Right ventricle myocardium superior (tissue), 1 donor: Measurements from ENCODE around the gene DUSP19. TPM values are rescaled to one million over a fixed set of nuclear protein-coding genes. Genes with fewer than 3 reads are reported as not detected.

Source experiments
- ATAC-seq: fragments of 200-7000 bp; cut with Tn5 transposase; one replicate; pipeline ENCODE4 v1.9.1; 2020; ENCODE audit warnings: mild to moderate bottlenecking; ENCODE audit not compliant: poor library complexity
- DNase-seq: peaks from one replicate; pipeline ENCODE4 v3.0.0-alpha.2; 2020
- intact Hi-C: fragments of 100-400 bp; cut with DNase I; formaldehyde crosslinking; loops from one replicate; pipeline ENCODE4 v1.11.2; 2022
- total RNA-seq: library from RNA; stranded (reverse); fragmentation: NEBNext Ultra II Directional; extraction: Animal tissue kit (Norgen Biotek cat#: 25700); gene quantifications from one replicate; pipeline ENCODE4 v1.2.1, GENCODE V29; 2021
- donor health status: DM: no; HTN: yes; CAD: no; lungs with severe emphysema.

DUSP19 gene
- total RNA-seq, 1 donor from 2014 or later, result 10.8 TPM

GRCh38 chr2:183059561-183059960, 19.0 kb upstream of the DUSP19 start:
- intact Hi-C loops, result no loop called here
- DNase-seq (no peak), ATAC-seq (no peak)

- intact Hi-C loops, result no loop called here
- no peak for DNase-seq
Measured at GRCh38 chr2:183060571-183061231, 17.8 kb upstream of the DUSP19 start.

GRCh38 chr2:183063083-183063482, 15.5 kb upstream of the DUSP19 start:
- ATAC-seq (no peak), DNase-seq (no peak)
- intact Hi-C loops, result no loop called here

More at GRCh38 chr2:183060571-183061231, 17.8 kb upstream of the DUSP19 start:
- no peak for ATAC-seq

- ATAC-seq (no peak), DNase-seq (no peak)
- intact Hi-C loops, result no loop called here
Measured at GRCh38 chr2:183068561-183068960, 10.0 kb upstream of the DUSP19 start.

GRCh38 chr2:183069174-183069573, 9.4 kb upstream of the DUSP19 start:
- ATAC-seq, result no peak
- intact Hi-C loops, result no loop called here
- no peak for DNase-seq

GRCh38 chr2:183070942-183071844, 7.4 kb upstream of the DUSP19 start:
- ATAC-seq (no peak), DNase-seq (peak; percentile 62)
- intact Hi-C loops, result no loop called here

GRCh38 chr2:183072177-183072576, 6.4 kb upstream of the DUSP19 start:
- intact Hi-C loops, result loop anchor here (2.0 kb wide), 1 partner anchor 31 kb away; no protein-coding TSS in a partner anchor
- ATAC-seq, result no peak
- DNase-seq, result no peak

- peak; percentile 79 for ATAC-seq
- intact Hi-C loops, result no loop called here
- DNase-seq, result no peak
Measured at GRCh38 chr2:183078163-183078463, 434 bp upstream of the DUSP19 start.

GRCh38 chr2:183079139-183079775, 710 bp downstream of the DUSP19 start:
- intact Hi-C loops, result no loop called here
- DNase-seq (peak; percentile 52), ATAC-seq (peak; percentile 78)

- ATAC-seq (no peak), DNase-seq (no peak)
- intact Hi-C loops, result no loop called here
Measured at GRCh38 chr2:183081911-183082310, 3.4 kb downstream of the DUSP19 start.

GRCh38 chr2:183088061-183088460, 9.5 kb downstream of the DUSP19 start:
- DNase-seq (no peak), ATAC-seq (no peak)
- intact Hi-C loops, result no loop called here

- ATAC-seq, result no peak
- intact Hi-C loops, result no loop called here
- DNase-seq, result no peak
Measured at GRCh38 chr2:183089192-183089851, 10.8 kb downstream of the DUSP19 start.

- intact Hi-C loops, result no loop called here
- ATAC-seq, result no peak
- no peak for DNase-seq
Measured at GRCh38 chr2:183091318-183091953, 12.9 kb downstream of the DUSP19 start.

- intact Hi-C loops, result no loop called here
- DNase-seq, result no peak
- ATAC-seq, result no peak
Measured at GRCh38 chr2:183091954-183092345, 13.4 kb downstream of the DUSP19 start.

GRCh38 chr2:183093857-183094657, 15.5 kb downstream of the DUSP19 start:
- intact Hi-C loops, result no loop called here
- ATAC-seq (no peak), DNase-seq (no peak)

GRCh38 chr2:183105402-183106134, 27.0 kb downstream of the DUSP19 start:
- DNase-seq (no peak), ATAC-seq (no peak)
- intact Hi-C loops, result no loop called here

- DNase-seq (no peak), ATAC-seq (no peak)
- intact Hi-C loops, result no loop called here
Measured at GRCh38 chr2:183112577-183112976, 34.0 kb downstream of the DUSP19 start.
